HG03139 (cell line): ENCODE measurements around the gene MAST4.
"Not testable (repeated sequence)": the region's sequence is repeated elsewhere in the genome, so short reads cannot be mapped to it uniquely, and the experiment has no call there.

ENCODE experiments used
- ATAC-seq: cut with Tn5 transposase; IDR thresholded peaks from one replicate; pipeline ENCODE4 v1.9.1; 2021; ENCODE audit not compliant: unreplicated experiment

Gene MAST4

DNA sequence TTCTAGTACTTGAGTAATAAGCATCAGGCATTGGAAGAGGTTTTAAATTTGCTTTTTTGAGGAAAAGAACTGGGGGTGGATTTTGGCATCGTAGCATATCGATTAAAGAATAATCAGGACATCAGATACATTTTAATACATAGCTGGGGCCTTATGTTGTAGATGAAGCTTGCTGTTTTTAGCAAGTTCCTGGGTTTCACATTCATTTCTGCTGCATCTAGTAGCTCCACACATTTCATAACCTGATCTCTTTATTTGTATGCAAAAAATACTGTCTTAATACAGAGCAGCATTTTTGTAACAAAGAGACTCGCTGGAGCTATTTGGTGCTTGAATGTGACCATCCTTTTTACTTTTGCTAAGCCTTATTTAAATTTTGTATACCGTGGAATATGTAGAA is 571.9 kb downstream of the MAST4 start:
- ATAC-seq: no peak

DNA sequence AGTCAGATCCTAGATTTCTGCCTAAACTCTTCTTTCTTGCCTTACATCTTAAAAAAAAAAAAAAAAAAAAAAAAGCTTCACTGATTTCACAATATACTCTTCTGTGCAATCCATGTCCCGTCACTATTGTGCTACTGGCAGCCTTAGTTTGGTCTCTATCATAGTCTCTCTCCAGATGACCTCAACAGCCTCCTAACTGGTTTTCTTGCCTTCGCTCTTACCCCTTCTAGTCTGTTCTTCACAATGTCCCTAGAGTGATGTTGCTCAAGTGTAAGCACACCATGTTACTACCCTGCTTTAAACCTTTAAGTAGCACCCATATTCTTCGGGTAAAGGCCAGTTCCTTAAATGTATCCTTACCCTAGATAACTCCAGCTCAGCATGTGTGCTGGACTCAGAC is 574.6 kb downstream of the MAST4 start:
- no peak for ATAC-seq

DNA sequence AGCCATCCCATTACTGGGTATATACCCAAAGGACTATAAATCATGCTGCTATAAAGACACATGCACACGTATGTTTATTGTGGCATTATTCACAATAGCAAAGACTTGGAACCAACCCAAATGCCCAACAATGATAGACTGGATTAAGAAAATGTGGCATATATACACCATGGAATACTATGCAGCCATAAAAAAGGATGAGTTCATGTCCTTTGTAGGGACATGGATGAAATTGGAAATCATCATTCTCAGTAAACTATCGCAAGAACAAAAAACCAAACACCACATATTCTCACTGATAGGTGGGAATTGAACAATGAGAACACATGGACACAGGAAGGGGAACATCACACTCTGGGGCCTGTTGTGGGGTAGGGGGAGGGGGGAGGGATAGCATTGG is 577.2 kb downstream of the MAST4 start:
- ATAC-seq: not testable (repeated sequence)

DNA sequence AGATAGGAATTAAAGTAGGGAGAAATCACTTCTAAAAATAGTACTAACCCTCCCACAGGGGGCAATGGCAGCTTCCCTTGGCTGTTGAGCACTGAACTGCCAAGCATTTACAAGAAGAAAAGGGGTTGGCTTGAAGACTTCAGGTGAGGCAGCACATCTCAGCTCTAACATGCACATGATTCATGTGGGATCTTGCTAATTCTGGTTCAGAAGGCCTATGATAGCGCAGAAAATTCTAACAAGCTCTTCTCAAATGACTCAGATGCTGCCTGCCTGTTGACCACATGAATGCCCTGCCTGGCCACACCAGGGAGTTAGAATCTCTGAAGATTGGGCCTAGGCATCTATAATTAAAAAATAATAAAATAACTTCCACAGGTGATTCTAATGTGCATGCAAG is 577.8 kb downstream of the MAST4 start:
- ATAC-seq: no peak

DNA sequence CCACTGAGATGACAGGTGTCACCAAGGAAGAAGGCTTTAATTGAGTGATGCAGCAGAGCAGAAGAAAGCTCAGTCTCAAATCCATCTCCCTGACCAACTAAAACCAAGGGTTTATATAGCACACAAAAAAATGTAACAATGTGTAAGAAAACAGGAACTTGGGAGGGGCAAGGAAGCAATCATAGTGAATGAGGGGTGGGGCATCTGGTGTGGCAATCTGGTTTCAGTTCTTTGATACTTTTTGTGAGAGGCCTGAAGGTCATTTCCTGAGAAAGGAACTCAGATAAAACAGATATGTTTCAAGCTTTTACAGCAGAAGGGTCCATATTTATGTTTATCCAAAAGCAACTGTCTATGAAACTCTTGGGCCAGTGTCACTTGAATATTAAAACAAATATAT is 580.7 kb downstream of the MAST4 start:
- ATAC-seq: no peak

DNA sequence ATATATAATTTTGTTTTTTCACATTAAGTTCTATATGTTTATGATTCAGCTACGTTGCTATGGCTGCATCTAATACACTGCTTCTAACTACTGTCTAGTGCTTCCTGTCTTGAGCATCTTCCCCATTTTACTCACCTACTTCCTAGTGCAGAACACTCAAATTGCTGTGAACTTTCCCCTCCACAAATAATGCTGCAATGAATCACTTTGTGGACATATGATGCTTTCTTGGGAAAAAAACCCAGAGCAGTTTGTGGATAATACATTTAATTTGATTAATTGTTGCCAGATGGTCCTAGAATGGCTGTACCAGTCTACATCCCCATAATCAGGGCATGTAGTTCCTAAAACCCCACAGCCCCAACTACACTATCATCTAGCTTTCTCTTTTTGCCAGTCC is 581.9 kb downstream of the MAST4 start:
- ATAC-seq: no peak

DNA sequence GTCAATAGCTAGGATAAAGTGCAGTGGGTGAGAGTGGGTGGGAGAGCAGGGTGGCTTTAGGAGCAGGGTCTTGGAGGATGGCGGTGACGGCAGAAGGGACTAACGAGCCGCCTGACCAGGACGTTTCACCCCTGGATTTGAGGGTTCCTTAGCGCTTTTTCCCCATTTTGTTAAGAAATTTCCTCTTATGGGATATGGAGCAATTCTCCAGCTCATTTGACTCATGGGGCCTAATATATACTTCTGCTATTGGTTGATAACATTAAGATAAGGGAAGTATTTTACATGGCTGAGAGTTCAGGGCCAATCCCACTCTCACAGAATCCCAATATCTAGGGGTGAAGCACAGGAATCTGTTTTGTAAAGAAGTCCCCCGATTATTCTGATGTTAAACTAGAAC is 582.8 kb downstream of the MAST4 start:
- no peak for ATAC-seq

DNA sequence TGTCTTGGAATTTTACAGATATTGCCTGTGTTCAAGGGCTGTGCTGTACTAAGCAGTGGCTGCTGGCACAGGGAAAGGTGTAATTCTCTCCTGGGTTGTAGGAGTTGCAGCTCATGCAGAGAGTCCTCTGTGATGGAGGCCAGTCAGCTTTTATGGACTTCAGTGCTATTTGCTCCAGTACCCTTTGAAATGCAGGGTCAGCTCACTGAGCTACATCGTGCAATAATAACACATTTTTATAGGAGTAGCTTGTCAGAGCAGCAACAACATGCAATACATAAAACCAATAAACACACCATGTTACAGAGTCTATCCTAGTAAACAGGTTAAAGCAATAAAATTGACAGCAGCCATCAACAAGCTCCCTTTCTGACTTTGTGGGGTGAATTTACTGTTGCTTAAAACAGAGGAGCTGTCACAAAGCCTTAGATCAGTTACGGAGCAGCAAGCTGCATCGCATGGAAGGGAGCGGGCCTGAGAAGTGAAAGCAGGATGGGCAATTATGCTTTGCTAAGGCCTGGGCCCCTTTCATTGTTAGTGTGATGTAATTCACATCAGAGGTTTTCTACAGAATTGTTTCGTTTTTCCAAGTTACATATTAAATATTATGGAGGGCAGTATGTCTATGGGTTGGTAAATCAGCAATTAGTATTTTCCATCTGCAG is 583.6 kb downstream of the MAST4 start:
- ATAC-seq: no peak

DNA sequence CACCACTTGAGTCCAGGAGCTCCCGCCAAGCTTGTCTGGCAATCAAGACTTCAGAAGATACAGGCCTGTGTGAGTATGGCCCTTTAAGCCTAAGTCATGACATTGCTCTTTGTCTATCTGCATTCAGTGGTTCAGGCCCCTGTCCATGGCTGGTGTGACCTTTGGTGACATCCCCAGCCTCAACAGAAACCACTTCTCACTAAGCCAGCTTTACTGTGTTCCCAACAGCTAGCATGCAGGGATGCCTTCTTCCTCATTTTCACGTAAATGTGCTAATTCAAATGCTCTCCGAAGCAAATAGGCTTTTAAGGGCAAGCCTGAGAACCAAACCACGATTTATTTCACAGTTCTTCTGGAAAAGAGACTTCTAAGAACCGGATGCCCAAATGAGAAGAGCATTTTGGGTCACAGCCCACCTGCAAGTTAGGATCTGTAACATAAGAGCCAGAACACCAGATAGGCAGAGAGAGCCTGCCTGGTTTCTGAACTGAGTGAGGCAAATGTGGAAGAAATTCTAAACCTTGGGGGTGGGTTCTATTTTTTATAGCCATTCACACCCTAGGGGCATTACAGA is 585.5 kb downstream of the MAST4 start:
- no peak for ATAC-seq

DNA sequence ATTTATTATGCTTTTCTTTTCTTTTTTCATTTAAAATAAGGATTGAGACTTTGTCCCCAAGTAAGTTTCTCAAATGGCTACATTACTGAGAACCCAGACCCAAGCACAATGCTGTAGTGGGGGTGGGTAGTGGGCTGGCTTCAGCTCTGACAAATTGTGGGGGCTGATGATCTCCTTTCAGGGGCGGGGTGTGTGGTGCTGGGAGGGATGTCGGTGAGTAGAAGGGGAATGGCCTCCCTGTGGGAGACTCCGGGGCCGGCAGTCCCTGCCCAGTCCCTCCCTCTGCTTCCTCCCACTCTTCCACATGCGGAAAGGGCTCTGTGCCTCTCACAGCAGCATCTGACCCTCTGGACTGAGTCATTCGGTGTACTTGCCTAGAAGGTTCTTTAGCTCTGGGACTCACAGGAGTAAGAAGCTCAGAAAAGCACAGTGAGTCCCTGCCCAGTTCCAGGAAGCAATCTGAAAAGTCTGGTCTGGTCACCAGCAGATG is 586.2 kb downstream of the MAST4 start:
- ATAC-seq: no peak

DNA sequence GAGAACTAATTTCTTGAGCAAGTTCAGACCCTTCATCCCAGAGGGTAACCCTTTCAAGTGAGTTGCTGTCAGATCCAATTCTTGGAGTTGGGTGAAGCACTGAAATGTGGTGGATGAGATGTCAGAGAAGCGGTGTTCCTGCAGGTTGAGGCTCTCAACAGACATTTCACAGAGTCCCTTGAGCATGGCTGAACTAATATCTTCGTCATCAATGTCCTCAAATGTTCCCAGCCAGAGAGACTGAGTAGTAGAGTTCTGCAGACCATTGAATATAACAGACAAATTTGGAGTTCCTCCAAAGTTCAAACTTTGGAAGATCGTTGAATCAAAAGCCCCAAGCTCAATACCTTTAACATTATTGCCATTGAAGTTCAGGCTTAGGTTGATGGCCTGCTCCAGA is 587.7 kb downstream of the MAST4 start:
- ATAC-seq: no peak

DNA sequence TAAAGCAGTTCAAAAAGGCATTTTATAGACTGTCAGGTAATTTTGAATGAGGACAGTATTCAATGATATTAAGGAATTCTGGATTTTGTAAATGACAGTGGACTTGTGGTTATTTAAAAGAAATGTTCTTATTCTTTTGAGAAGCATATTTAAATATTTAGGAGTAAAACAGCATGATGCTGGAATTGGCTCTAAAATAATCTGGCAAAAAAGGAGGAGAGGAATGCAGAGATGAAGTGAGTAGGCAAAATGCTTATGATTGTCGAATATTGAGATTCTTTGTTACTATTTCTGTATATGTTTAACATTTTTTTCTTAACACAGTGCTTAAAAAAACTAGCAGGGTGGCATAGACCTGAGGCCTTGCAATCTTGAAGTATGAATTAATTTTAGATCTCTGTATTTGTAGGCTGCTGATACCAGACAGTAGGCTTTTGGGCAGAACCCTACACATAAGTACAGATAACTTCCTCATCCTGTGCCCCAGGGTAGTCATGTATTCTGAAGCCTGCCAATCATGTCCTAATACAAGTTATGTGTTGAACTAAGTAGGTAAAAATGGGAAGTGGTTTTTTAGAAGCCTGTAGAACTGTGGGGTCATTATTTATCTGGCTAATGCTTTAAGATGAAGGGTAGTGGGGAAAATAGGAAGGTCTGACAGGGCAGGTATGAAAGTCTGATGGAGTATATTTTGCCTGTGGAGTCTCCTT is 591.0 kb downstream of the MAST4 start:
- peak; percentile 78 for ATAC-seq

DNA sequence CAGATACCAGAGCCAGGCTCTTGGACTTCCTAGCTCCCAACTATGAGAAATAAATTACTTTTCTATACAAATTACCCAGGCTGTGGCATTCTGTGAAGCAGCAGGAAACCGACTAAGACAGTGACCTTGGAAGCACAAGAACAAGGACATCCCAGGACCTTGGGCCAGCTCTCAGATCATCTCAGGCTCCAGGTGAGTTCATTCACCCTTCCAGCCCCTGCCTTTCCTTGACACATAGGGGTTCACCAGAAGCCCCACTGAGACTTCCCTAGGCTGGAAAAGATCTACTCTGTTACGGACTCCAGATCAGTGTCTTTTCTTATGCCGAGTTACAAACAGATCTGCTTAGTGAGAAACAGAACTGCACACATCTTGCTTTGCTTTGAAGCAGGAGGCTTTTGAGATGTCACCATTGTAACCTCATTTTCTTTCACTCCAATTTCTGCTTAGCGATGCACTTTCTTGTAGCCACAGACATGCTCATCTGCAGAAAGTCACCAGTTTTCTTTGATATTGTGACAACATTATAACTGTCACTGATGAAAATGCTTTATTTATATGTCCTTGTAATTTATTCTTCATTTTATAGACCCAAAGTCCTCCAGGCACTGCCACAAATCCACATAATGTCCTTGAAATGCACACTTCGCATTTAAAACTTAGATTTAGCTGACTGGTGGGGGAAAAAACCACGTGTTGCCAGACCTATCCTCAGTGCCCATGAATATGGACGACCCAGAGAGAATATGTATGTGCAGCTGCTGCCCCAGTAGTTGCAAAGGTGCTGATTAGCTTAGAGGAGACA is 592.3 kb downstream of the MAST4 start:
- ATAC-seq: no peak

DNA sequence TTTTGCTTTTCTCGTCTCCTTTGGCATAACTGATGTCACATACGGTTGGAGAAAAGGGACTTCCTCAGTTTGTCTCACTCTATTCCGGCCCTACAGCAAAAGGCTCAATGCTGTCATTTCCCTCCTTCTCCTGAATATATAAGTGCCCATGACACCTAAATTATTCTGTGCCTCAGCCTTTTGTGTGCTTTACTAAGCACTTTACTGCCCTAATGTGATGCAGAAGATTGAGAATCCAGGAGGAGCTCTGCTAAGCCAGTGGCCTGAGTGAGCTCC is 592.8 kb downstream of the MAST4 start:
- ATAC-seq: no peak

DNA sequence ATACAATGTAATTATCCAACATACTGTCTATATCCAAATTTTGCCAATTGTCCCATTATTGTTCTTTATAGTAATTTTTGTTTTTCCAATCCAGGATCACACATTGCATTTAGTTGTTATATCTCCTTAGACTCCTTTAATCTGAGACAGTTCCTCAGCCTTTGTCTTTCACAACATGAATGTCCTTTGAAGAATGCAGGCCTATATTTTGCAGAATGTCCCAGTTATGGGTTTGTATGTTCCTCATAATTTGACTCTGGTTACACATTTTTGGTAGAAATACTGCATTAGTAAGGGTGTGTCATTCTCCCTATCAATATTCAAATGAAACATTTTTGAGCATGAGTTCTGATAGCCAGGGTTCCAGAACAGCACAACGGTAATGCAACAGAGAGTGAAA is 593.7 kb downstream of the MAST4 start:
- ATAC-seq: no peak

DNA sequence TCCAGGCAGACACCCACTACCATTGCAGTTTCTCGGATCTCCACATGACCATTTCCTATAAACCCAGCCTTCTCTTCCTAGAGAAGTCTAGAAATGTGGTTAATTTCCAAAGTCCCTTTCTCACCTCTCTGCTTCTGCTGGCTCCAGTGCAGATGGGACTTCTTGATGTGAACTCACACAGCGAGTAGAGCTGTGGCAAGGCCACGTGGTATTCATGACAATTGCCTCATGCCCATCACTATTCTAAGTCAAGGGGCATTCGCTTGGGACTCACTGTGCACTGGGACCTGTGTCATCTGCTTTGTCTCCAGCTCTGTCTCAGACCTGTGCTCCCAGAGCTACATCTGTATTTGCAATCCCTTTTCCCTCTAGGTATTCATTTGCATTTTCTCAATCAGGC is 594.2 kb downstream of the MAST4 start:
- ATAC-seq: no peak

DNA sequence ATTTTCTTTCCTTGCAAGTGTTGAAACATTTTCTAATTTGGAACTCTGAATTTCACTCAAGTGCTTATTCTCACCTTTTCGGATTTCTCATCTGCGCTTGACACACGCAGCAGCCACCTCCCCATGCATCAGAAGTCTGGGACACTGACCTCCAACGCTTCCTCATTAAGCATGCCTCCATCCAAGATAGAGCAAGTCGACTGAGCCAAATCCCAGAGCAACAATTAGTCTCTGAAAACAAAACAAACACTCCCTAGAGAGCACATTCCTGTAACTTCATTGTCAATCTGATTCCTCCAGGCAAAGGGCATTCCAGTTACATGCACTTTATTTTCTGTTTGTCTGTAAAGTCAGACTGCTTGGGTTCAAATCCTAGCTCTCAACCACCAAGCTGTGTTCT is 594.7 kb downstream of the MAST4 start:
- ATAC-seq: no peak

DNA sequence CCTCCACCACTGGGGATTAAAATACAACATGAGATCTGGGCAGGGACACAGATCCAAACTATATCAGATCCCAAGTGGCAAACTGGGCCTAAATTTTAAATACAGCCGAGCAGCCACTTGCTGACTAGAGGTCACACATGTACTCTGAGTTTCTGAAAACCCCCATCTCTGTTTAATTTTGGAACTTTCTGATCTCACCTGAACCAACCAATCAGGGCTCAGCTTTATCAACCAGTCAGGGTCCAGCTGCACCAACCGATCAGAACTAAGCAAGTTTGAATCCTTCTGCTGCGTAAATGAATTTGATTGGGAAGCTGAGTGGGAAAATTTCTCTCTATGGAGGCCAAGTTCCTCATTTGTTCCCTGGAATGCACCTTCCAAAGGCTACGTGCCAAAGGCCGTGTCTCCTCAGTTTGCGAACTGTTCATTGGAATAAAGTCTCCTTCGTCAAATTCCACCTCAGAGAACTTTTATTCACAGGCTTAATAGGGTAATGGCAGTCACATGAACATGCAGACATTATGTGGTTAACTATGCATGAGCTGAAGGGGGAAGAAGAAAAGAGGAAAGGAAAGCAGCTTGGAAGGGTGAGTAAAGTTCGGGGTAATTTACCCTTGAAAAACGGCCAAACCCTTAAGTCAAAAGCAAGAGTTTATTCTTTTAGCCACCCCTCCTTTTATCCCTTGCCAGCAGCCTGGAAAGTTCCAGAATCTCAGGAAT is 596.7 kb downstream of the MAST4 start:
- ATAC-seq: no peak

DNA sequence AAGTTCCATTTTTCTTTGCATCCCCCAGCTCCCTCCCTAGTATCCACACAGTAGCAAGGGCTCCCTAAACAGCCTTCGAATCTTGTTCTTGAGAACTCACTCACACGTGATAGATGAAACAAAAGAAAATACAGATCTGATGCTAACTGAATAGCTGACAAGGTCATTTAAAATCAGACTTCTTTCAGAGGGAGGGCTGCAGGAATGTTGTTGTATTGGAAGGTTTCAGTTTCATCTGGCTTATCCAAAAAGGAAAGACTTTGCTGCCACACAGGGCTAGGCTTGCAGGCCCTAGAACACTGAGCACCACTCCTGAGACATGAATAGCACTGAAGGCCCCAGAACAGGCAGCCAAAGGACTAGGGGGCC is 597.2 kb downstream of the MAST4 start:
- no peak for ATAC-seq

DNA sequence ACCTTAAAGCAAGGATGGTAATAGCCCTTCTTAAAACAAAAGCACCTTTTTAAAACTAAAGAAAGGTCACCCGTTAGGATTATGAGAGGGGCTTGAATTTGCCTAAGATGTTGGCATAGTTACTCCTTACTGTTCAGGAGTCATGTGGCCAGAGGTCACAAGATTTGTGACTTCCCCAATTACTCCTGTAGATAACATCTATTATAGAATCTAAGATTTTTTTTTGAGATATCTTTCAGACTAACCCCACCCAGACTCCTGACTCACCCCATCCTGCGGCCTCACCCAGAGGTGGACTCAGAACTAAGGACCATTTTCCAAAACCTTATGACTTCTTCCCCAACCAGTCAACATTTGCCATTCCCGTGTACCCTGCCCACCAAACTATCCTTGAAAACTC is 598.0 kb downstream of the MAST4 start:
- no peak for ATAC-seq
